ENCODE data around the gene LBHD2. TPM values are rescaled to one million over a fixed set of nuclear protein-coding genes. Genes with fewer than 3 reads are reported as not detected.
A peak's percentile ranks its signal among the peaks of the same experiment; 100 is the strongest.

Gene LBHD2
- total RNA-seq, 1 donor from 2014 or later, result not detected

- no peak for TF ChIP-seq CTCF (IDR thresholded peaks at IDR 0.05; ENCODE audit: borderline replicate concordance)
- Histone ChIP-seq H3K27ac (replicated peaks) (peak overlapping the region; percentile 63), H3K4me3 (no peak overlapping the region), H3K27me3 (ENCODE audit: low read depth) (peaks cover 7% of the 10 kb centered on the region), H3K36me3 (no peaks in the 10 kb centered on the region), H3K9me3 (replicated peaks) (no peaks in the 10 kb centered on the region), H3K4me1 (peaks cover 49% of the 10 kb centered on the region)
- intact Hi-C loops (cut with micrococcal nuclease), result loop anchor here (5.0 to 10.0 kb wide), 2 partner anchors 75 to 183 kb away; no protein-coding TSS in a partner anchor
- no peak for DNase-seq
Observed at GRCh38 chr14:103109535-103110441, 25.8 kb downstream of the LBHD2 start.

GRCh38 chr14:103110681-103111231 is 26.7 kb downstream of the LBHD2 start:
- peaks cover 52% of the 10 kb centered on the region for H3K4me1 ChIP-seq
- no peaks in the 10 kb centered on the region for H3K36me3 ChIP-seq
- no peak for TF ChIP-seq CTCF (IDR thresholded peaks at IDR 0.05; ENCODE audit: borderline replicate concordance)
- peak overlapping the region; percentile 63 for H3K27ac ChIP-seq (replicated peaks)
- no peaks in the 10 kb centered on the region for H3K9me3 ChIP-seq (replicated peaks)
- H3K4me3 ChIP-seq, result no peak overlapping the region
- intact Hi-C loops (cut with micrococcal nuclease), result no loop called here
- DNase-seq, result no peak
- peaks cover 5% of the 10 kb centered on the region for H3K27me3 ChIP-seq (ENCODE audit: low read depth)

- no peak for DNase-seq
- Histone ChIP-seq H3K27me3 (ENCODE audit: low read depth) (peaks cover 1% of the 10 kb centered on the region), H3K27ac (replicated peaks) (peak overlapping the region; percentile 63), H3K9me3 (replicated peaks) (no peaks in the 10 kb centered on the region), H3K4me1 (peaks cover 52% of the 10 kb centered on the region), H3K36me3 (no peaks in the 10 kb centered on the region), H3K4me3 (no peak overlapping the region)
- no peak for TF ChIP-seq CTCF (IDR thresholded peaks at IDR 0.05; ENCODE audit: borderline replicate concordance)
- intact Hi-C loops (cut with micrococcal nuclease), result no loop called here
Observed at GRCh38 chr14:103111232-103111868, 27.3 kb downstream of the LBHD2 start.

GRCh38 chr14:103112400-103113243 is 28.6 kb downstream of the LBHD2 start:
- no peak overlapping the region for H3K27ac ChIP-seq (replicated peaks)
- intact Hi-C loops (cut with micrococcal nuclease), result no loop called here
- H3K27me3 ChIP-seq (ENCODE audit: low read depth), result no peaks in the 10 kb centered on the region
- no peak for TF ChIP-seq CTCF (IDR thresholded peaks at IDR 0.05; ENCODE audit: borderline replicate concordance)
- no peak for DNase-seq
- H3K4me1 ChIP-seq, result peaks cover 57% of the 10 kb centered on the region
- no peak overlapping the region for H3K4me3 ChIP-seq
- H3K9me3 ChIP-seq (replicated peaks), result no peaks in the 10 kb centered on the region
- no peaks in the 10 kb centered on the region for H3K36me3 ChIP-seq

GRCh38 chr14:103113303-103113702 is 29.3 kb downstream of the LBHD2 start:
- H3K27ac ChIP-seq (replicated peaks), result no peak overlapping the region
- H3K27me3 ChIP-seq (ENCODE audit: low read depth), result no peaks in the 10 kb centered on the region
- H3K9me3 ChIP-seq (replicated peaks), result no peaks in the 10 kb centered on the region
- intact Hi-C loops (cut with micrococcal nuclease), result no loop called here
- H3K36me3 ChIP-seq, result no peaks in the 10 kb centered on the region
- TF ChIP-seq CTCF (IDR thresholded peaks at IDR 0.05; ENCODE audit: borderline replicate concordance), result no peak
- H3K4me3 ChIP-seq, result no peak overlapping the region
- peaks cover 61% of the 10 kb centered on the region for H3K4me1 ChIP-seq
- DNase-seq, result no peak

Data from left ventricle myocardium inferior (tissue), 1 donor.